Measurements from ENCODE around the gene AREL1. TPM values are rescaled to one million over a fixed set of nuclear protein-coding genes. Genes with fewer than 3 reads are reported as not detected.

Gene AREL1
- total RNA-seq, 1 donor from 2014 or later: 21.9 TPM

DNA sequence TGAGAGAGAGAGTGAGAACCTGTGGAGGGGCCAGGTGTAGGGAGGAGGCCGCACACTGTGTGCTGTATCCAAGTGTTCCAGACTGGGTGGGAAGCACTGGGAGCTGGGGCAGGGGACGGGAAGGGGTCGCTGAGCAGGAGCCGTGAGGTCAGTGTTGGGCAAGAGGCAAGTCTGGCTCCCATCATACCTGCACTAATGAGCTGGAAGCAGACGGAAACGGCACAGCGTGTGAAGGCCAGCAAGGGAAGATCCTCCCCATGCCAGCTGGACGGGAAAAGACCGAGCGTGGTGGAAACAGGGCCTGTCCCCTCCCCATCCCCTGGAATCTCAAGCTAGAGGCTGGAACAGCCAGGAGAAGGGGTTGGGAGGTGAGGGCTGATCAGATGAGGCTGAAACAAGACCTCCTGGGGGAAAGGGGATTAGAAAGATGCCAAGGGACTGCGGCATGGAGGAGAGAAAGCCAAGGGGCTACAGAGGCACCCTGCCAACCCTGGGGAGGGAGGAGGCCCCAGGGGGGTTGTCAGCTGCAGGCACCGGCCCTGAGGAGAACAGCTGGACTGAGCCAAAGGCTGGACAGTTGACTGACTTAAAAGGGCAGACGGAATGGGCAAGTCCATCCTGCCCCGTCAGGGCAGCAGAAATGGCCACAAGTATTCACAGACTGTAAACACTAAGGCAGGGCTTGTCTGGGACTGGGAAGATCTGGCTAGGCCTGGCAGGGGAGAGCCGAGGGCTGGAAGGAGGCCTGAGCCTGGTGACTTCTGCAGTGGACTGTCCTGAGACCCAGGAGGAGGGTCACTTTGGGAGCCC lies 81.8 kb downstream of the AREL1 start:
- Histone ChIP-seq H3K27me3 (ENCODE audit: control insufficient read depth in 3 of 3, insufficient read depth in 3 of 3, low read length in 3 of 3) (no peaks in the 10 kb centered on the region), H3K4me1 (ENCODE audit: control insufficient read depth in 3 of 3, insufficient read depth in 3 of 3, low read length in 3 of 3) (peaks cover 6 to 7% (median 7%) of the 10 kb centered on the region in 3 donors), H3K27ac (ENCODE audit: low read depth, low read length) (no peak overlapping the region), H3K9me3 (ENCODE audit: control insufficient read depth in 3 of 3, low read length in 3 of 3) (no peaks in the 10 kb centered on the region), H3K36me3 (ENCODE audit: control insufficient read depth in 3 of 3, insufficient read depth in 3 of 3, low read length in 3 of 3) (no peaks in the 10 kb centered on the region), H3K9ac (ENCODE audit: low read depth in 1 of 3, low read length in 3 of 3) (peak overlapping the region in 1 of 3 donors; percentile 16), H3K4me3 (ENCODE audit: low read length in 3 of 3) (no peak overlapping the region)

DNA sequence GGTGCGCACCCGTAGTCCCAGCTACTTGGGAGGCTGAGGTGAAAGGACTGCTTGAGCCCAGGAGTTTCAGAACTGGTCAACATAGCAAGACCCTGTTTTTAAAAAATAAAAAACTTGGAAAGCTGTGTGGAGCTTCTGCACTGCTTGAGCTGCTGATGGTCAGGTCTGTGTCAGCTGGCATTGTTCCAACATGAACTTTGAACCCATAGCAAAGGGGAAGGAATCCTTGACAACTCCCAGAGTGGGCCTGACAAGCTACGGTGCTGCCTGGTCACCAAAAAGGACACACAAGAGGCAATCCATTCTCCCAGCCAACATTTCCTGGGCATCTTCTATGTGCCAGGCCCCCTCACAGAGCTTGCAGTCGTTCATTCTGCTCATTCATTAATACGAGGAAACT lies 84.5 kb downstream of the AREL1 start:
- no peak overlapping the region for H3K9ac ChIP-seq (ENCODE audit: low read depth in 1 of 3, low read length in 3 of 3)
- peaks cover 0 to 2% (median 0%) of the 10 kb centered on the region in 3 donors for H3K27me3 ChIP-seq (ENCODE audit: control insufficient read depth in 3 of 3, insufficient read depth in 3 of 3, low read length in 3 of 3)
- no peak overlapping the region for H3K4me3 ChIP-seq (ENCODE audit: low read length in 3 of 3)
- H3K9me3 ChIP-seq (ENCODE audit: control insufficient read depth in 3 of 3, low read length in 3 of 3): no peaks in the 10 kb centered on the region
- peaks cover 4 to 7% (median 6%) of the 10 kb centered on the region in 3 donors for H3K4me1 ChIP-seq (ENCODE audit: control insufficient read depth in 3 of 3, insufficient read depth in 3 of 3, low read length in 3 of 3)
- H3K27ac ChIP-seq (ENCODE audit: low read depth, low read length): no peak overlapping the region
- no peaks in the 10 kb centered on the region for H3K36me3 ChIP-seq (ENCODE audit: control insufficient read depth in 3 of 3, insufficient read depth in 3 of 3, low read length in 3 of 3)

DNA sequence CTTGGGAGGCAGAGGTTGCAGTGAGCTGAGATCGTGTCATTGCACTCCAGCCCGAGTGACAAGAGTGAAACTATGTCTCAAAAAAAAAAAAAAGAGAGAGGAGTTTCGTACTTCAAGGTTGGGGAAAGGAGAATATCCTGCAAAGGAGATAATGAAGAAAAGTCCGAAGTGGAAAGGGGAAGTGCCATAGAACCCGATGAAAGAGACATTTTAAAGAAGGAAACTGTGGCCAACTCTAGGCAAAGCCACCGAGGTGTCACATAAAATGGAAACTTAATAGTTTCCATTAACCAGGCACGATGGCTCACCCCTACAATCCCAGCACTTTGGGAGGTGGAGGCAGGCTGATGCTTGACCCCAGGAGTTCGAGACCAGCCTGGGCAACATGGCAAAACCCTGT lies 85.8 kb downstream of the AREL1 start:
- H3K4me1 ChIP-seq (ENCODE audit: control insufficient read depth in 3 of 3, insufficient read depth in 3 of 3, low read length in 3 of 3): peaks cover 4 to 7% (median 6%) of the 10 kb centered on the region in 3 donors
- no peak overlapping the region for H3K27ac ChIP-seq (ENCODE audit: low read depth, low read length)
- peaks cover 0 to 2% (median 0%) of the 10 kb centered on the region in 3 donors for H3K27me3 ChIP-seq (ENCODE audit: control insufficient read depth in 3 of 3, insufficient read depth in 3 of 3, low read length in 3 of 3)

DNA sequence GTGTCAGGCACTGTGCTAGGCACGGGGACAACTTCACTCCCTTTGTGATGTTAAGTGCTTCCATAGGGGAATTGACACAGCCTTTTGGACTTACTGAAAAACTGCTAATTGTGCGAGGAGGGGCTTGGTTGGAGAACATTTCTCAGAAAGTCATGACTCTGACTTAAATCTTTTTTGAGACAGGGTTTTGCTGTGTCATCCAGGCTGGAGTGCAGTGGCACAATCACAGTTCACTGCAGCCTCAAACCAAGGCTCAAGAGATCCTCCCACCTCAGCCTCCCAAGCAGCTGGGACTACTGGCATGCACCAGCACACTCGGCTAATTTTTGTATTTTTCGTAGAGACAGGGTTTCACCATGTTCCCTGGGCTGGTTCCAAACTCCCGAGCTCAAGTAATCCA lies 90.6 kb downstream of the AREL1 start:
- no peaks in the 10 kb centered on the region for H3K9me3 ChIP-seq (ENCODE audit: control insufficient read depth in 3 of 3, low read length in 3 of 3)

More for the DNA sequence above, 85.8 kb downstream of the AREL1 start:
- no peaks in the 10 kb centered on the region for H3K9me3 ChIP-seq (ENCODE audit: control insufficient read depth in 3 of 3, low read length in 3 of 3)
- H3K9ac ChIP-seq (ENCODE audit: low read depth in 1 of 3, low read length in 3 of 3): no peak overlapping the region
- no peaks in the 10 kb centered on the region for H3K36me3 ChIP-seq (ENCODE audit: control insufficient read depth in 3 of 3, insufficient read depth in 3 of 3, low read length in 3 of 3)
- H3K4me3 ChIP-seq (ENCODE audit: low read length in 3 of 3): no peak overlapping the region

DNA sequence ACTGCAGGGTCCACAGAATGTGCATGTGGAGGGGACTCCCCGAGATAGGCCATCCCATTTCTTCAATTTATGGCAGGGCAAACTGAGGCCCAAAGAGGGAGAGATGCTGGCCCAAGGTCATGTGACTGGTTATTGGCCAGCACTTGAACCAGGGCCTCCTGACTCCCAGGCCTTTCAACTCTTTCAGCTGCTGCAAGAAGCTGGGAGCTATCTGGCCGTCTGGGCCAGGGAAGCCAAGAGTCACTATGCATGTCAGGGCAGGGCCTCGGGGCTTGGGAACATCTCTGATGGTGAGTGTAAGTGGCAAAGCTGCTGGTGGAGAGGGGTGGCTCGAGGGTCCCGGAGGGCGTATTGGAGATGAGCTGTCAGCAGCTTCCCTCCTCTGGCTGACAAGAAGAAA lies 91.3 kb downstream of the AREL1 start:
- Histone ChIP-seq H3K27ac (ENCODE audit: low read depth, low read length) (no peak overlapping the region), H3K9me3 (ENCODE audit: control insufficient read depth in 3 of 3, low read length in 3 of 3) (no peaks in the 10 kb centered on the region), H3K27me3 (ENCODE audit: control insufficient read depth in 3 of 3, insufficient read depth in 3 of 3, low read length in 3 of 3) (peaks cover 3 to 8% (median 4%) of the 10 kb centered on the region in 3 donors), H3K4me1 (ENCODE audit: control insufficient read depth in 3 of 3, insufficient read depth in 3 of 3, low read length in 3 of 3) (peaks cover 30 to 41% (median 35%) of the 10 kb centered on the region in 3 donors), H3K4me3 (ENCODE audit: low read length in 3 of 3) (no peak overlapping the region), H3K36me3 (ENCODE audit: control insufficient read depth in 3 of 3, insufficient read depth in 3 of 3, low read length in 3 of 3) (no peaks in the 10 kb centered on the region), H3K9ac (ENCODE audit: low read depth in 1 of 3, low read length in 3 of 3) (no peak overlapping the region)

More for the DNA sequence above, 90.6 kb downstream of the AREL1 start:
- Histone ChIP-seq H3K27ac (ENCODE audit: low read depth, low read length) (no peak overlapping the region), H3K4me1 (ENCODE audit: control insufficient read depth in 3 of 3, insufficient read depth in 3 of 3, low read length in 3 of 3) (peaks cover 24 to 36% (median 29%) of the 10 kb centered on the region in 3 donors), H3K4me3 (ENCODE audit: low read length in 3 of 3) (no peak overlapping the region), H3K36me3 (ENCODE audit: control insufficient read depth in 3 of 3, insufficient read depth in 3 of 3, low read length in 3 of 3) (no peaks in the 10 kb centered on the region), H3K9ac (ENCODE audit: low read depth in 1 of 3, low read length in 3 of 3) (no peak overlapping the region), H3K27me3 (ENCODE audit: control insufficient read depth in 3 of 3, insufficient read depth in 3 of 3, low read length in 3 of 3) (peaks cover 0 to 4% (median 4%) of the 10 kb centered on the region in 3 donors)

DNA sequence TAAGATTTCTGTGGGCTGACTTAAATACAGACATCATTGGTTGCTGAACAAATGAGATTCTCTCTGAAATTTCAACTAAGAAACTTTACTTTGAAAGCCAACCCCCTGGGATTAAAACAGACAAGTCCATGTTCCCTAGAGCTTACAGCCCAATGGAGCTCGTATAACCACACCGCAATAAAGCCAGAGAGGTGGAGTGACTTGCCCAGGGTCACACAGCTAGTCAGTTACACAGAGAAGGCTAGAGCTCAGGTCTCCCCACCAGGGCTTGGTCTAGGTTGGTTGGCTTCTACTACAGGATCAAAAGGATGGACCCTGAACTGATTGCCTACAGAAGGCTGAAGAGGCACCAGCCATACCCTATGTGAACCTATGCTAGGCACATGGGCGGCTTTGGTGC lies 92.0 kb downstream of the AREL1 start:
- no peak overlapping the region for H3K9ac ChIP-seq (ENCODE audit: low read depth in 1 of 3, low read length in 3 of 3)
- H3K36me3 ChIP-seq (ENCODE audit: control insufficient read depth in 3 of 3, insufficient read depth in 3 of 3, low read length in 3 of 3): no peaks in the 10 kb centered on the region
- H3K4me1 ChIP-seq (ENCODE audit: control insufficient read depth in 3 of 3, insufficient read depth in 3 of 3, low read length in 3 of 3): peaks cover 33 to 46% (median 41%) of the 10 kb centered on the region in 3 donors
- peak overlapping the region; percentile 75 for H3K27ac ChIP-seq (ENCODE audit: low read depth, low read length)
- no peak overlapping the region for H3K4me3 ChIP-seq (ENCODE audit: low read length in 3 of 3)
- H3K9me3 ChIP-seq (ENCODE audit: control insufficient read depth in 3 of 3, low read length in 3 of 3): no peaks in the 10 kb centered on the region
- peaks cover 3 to 12% (median 4%) of the 10 kb centered on the region in 3 donors for H3K27me3 ChIP-seq (ENCODE audit: control insufficient read depth in 3 of 3, insufficient read depth in 3 of 3, low read length in 3 of 3)

DNA sequence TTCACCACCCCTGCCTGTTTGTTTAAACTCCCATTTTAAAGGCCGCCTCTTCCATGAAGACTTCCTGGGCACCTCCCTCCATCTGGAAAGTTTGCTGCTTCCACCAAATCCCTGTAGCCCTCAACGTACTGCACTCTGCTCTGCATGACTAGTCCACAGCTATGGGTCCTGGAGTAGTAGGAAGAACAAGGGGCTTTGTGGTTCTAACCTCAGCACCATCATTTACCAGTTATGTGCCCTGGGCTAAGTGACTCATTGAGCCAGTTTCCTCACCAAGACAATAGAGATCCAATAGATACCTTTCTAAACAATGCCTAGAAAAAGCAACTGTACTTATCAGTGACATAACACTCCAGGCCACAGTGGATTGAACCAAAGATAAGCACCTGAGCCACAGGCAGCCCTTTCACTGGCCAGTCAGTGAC lies 92.4 kb downstream of the AREL1 start:
- Histone ChIP-seq H3K36me3 (ENCODE audit: control insufficient read depth in 3 of 3, insufficient read depth in 3 of 3, low read length in 3 of 3) (no peaks in the 10 kb centered on the region), H3K9ac (ENCODE audit: low read depth in 1 of 3, low read length in 3 of 3) (peak overlapping the region in 1 of 3 donors; percentile 8), H3K4me3 (ENCODE audit: low read length in 3 of 3) (no peak overlapping the region), H3K9me3 (ENCODE audit: control insufficient read depth in 3 of 3, low read length in 3 of 3) (no peaks in the 10 kb centered on the region), H3K4me1 (ENCODE audit: control insufficient read depth in 3 of 3, insufficient read depth in 3 of 3, low read length in 3 of 3) (peaks cover 33 to 46% (median 41%) of the 10 kb centered on the region in 3 donors), H3K27me3 (ENCODE audit: control insufficient read depth in 3 of 3, insufficient read depth in 3 of 3, low read length in 3 of 3) (peaks cover 3 to 16% (median 8%) of the 10 kb centered on the region in 3 donors), H3K27ac (ENCODE audit: low read depth, low read length) (peak overlapping the region; percentile 75)

DNA sequence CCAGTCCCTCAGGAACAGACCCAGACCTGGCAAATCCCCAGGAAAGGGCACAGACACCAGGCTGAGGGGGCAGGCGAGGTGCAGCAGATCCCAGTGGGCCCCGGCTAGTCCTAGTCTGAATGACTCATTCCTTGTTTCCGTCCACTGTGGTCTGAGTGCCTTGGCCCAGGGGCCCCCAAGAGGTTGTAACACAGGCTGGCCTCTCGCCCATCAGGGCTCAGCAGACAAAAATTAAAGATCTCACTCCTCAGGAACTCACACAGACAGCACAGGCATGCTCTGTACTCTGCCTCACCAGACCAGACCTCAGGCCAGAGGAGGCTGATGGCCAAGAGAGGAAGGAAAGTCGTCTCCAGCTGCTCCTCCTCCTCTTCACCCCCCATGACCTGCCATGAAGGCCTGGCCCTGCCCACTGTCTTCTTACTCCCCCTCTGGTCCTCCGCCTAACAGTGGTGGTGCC lies 93.2 kb downstream of the AREL1 start:
- H3K27ac ChIP-seq (ENCODE audit: low read depth, low read length): peak overlapping the region; percentile 75
- H3K4me1 ChIP-seq (ENCODE audit: control insufficient read depth in 3 of 3, insufficient read depth in 3 of 3, low read length in 3 of 3): peaks cover 33 to 47% (median 41%) of the 10 kb centered on the region in 3 donors

DNA sequence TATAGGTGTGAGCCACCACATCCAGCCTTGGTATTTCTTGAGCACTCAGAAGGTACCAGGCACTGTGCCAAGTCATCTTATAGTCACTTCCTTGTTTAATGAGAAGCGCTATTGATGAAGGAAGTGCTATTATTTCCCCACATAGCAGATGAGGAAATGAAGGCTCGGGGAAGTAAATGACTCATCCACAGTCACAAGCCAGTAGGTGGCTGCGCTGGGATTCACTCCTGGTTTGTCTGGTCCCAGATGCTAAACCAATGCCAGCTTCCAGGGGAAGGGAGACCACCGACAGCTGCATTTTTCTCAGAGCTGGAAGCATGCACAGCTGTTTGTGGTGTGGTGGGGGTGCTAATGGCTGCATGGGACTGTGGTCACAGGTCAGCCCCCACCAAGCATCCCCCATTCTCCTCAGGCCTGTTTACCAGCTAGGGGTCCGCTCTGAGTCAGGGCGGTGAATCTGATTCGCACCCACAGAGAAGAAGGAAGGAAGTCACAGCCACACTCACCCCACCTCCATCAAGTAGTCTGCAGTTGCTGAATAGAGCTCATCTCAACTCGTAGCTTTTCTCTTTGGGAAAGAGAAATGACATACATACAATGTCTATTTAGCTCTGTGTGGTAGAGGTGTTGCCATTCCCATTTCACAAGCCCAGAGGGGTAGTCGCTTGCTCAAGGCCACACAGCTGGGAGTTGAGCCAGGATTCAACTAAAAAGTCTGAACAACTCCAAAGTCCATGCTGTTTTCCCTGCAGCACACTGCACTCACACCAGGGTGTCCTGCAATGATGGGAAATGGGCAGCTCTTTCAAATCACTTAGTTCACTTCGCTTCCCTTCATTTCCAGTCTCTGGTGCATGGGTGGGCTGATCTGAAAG lies 94.6 kb downstream of the AREL1 start:
- Histone ChIP-seq H3K36me3 (ENCODE audit: control insufficient read depth in 3 of 3, insufficient read depth in 3 of 3, low read length in 3 of 3) (no peaks in the 10 kb centered on the region), H3K9ac (ENCODE audit: low read depth in 1 of 3, low read length in 3 of 3) (no peak overlapping the region), H3K27me3 (ENCODE audit: control insufficient read depth in 3 of 3, insufficient read depth in 3 of 3, low read length in 3 of 3) (peaks cover 3 to 35% (median 15%) of the 10 kb centered on the region in 3 donors), H3K9me3 (ENCODE audit: control insufficient read depth in 3 of 3, low read length in 3 of 3) (no peaks in the 10 kb centered on the region), H3K4me1 (ENCODE audit: control insufficient read depth in 3 of 3, insufficient read depth in 3 of 3, low read length in 3 of 3) (peaks cover 33 to 48% (median 41%) of the 10 kb centered on the region in 3 donors), H3K4me3 (ENCODE audit: low read length in 3 of 3) (no peak overlapping the region), H3K27ac (ENCODE audit: low read depth, low read length) (peak overlapping the region; percentile 75)

More for the DNA sequence above, 93.2 kb downstream of the AREL1 start:
- Histone ChIP-seq H3K27me3 (ENCODE audit: control insufficient read depth in 3 of 3, insufficient read depth in 3 of 3, low read length in 3 of 3) (peaks cover 3 to 24% (median 9%) of the 10 kb centered on the region in 3 donors), H3K9me3 (ENCODE audit: control insufficient read depth in 3 of 3, low read length in 3 of 3) (no peaks in the 10 kb centered on the region), H3K4me3 (ENCODE audit: low read length in 3 of 3) (no peak overlapping the region), H3K9ac (ENCODE audit: low read depth in 1 of 3, low read length in 3 of 3) (no peak overlapping the region), H3K36me3 (ENCODE audit: control insufficient read depth in 3 of 3, insufficient read depth in 3 of 3, low read length in 3 of 3) (no peaks in the 10 kb centered on the region)

Data from skeletal muscle tissue (tissue), 4 donors.